HCT116 (cell line): ENCODE data around the gene SSR2. TPM values are rescaled to one million over a fixed set of nuclear protein-coding genes. Genes with fewer than 3 reads are reported as not detected.

Experiments used
- ATAC-seq: fragments of 200-7000 bp; cut with Tn5 transposase; 2 replicates; pipeline ENCODE4 v1.9.1; 2020; ENCODE audit warnings: mild to moderate bottlenecking, moderate library complexity
- BruUV-seq: library from RNA; stranded (reverse); fragments of 400-500 nt; replicated peaks from 2 replicates; lab custom pipeline; 2021; lab: Mats Ljungman, UMichigan
- CTCF ChIA-PET: fragments of 300-600 bp; sonication (Branson Sonifier 250); formaldehyde crosslinking; loops from one replicate; lab custom pipeline; 2021; ENCODE audit warnings: antibody characterized with exemption; lab: Charles Lee
- POLR2A ChIA-PET: fragments of 300-600, 350-600 bp; sonication (Branson Sonifier 250); formaldehyde crosslinking; loops from one replicate; lab custom pipeline; 2021; ENCODE audit warnings: antibody characterized with exemption; lab: Charles Lee
- RAD21 ChIA-PET, 2 experiments: fragments of 300-600 bp; sonication (Branson Sonifier 250); formaldehyde crosslinking; loops; one replicate each; lab custom pipeline; 2023; ENCODE audit warnings: low total read pairs in 2 of 2; ENCODE audit not compliant: uncharacterized antibody in 2 of 2, unreplicated experiment in 2 of 2, low non-redundant PET in 1 of 2; lab: Charles Lee
- DNase-seq: peaks from one replicate; pipeline ENCODE4 v3.0.0-alpha.2; 2010; ENCODE audit warnings: low read depth, low spot score
- H2AFZ ChIP-seq: fragments of 200-600 bp; shearing (Covaris generic), sonication (generic); 2 replicates; pipeline ENCODE4 v1.6.1; 2017; ENCODE audit warnings: low read depth, mixed run types, mixed read lengths, antibody characterized with exemption, low read length; ENCODE audit not compliant: poor library complexity, severe bottlenecking
- H3K27ac ChIP-seq: 2 replicates; pipeline ENCODE4 v1.5.1; 2012; ENCODE audit warnings: low read depth, low read length
- H3K27me3 ChIP-seq: fragments of 200-600 bp; sonication (generic); 2 replicates; pipeline ENCODE4 v1.6.1; 2016; ENCODE audit warnings: mixed run types, low read length, mixed read lengths; ENCODE audit not compliant: insufficient read depth
- H3K36me3 ChIP-seq, 2 experiments: fragments of 200-500 bp in 1 of 2; fragments of 200-600 bp in 1 of 2; sonication (Bioruptor generic) in 1 of 2; sonication (generic) in 1 of 2; 2 replicates each; pipeline versions ENCODE4 v1.5.1 to v1.6.1; 2014 to 2016; ENCODE audit warnings: low read length in 2 of 2, inconsistent platforms in 1 of 2, mixed read lengths in 1 of 2, mixed run types in 1 of 2; ENCODE audit not compliant: insufficient read depth in 2 of 2, control insufficient read depth in 1 of 2
- H3K4me1 ChIP-seq, 2 experiments: fragments of 200-600 bp in 1 of 2; sonication (generic) in 1 of 2; 2 replicates each; pipeline versions ENCODE4 v1.5.1 to v1.6.1; 2012 to 2017; ENCODE audit warnings: low read length in 2 of 2, inconsistent platforms in 1 of 2, mild to moderate bottlenecking in 1 of 2, mixed read lengths in 1 of 2, mixed run types in 1 of 2, moderate library complexity in 1 of 2; ENCODE audit not compliant: insufficient read depth in 2 of 2, control insufficient read depth in 1 of 2
- H3K4me2 ChIP-seq: fragments of 200-600 bp; sonication (generic); 2 replicates; pipeline ENCODE4 v1.6.1; 2017; ENCODE audit warnings: mixed run types, low read length, mixed read lengths
- H3K4me3 ChIP-seq, 2 experiments: fragments of 200-600 bp in 1 of 2; sonication (generic) in 1 of 2; replicated peaks in 1 of 2; 2 replicates each; pipeline ENCODE4 v1.5.1; 2011 to 2016; ENCODE audit warnings: low read length in 2 of 2, control low read depth in 1 of 2, low read depth in 1 of 2, mild to moderate bottlenecking in 1 of 2, mixed read lengths in 1 of 2, mixed run types in 1 of 2
- H3K79me2 ChIP-seq: fragments of 200-600 bp; sonication (generic); 2 replicates; pipeline ENCODE4 v1.6.1; 2017; ENCODE audit warnings: mild to moderate bottlenecking, mixed run types, low read length, moderate library complexity, mixed read lengths; ENCODE audit not compliant: insufficient read depth
- H3K9ac ChIP-seq: fragments of 200-600 bp; sonication (generic); 2 replicates; pipeline ENCODE4 v1.6.1; 2016; ENCODE audit warnings: low read length, mixed read lengths
- H3K9me2 ChIP-seq: fragments of 200-600 bp; sonication (generic), shearing (Covaris generic); 2 replicates; pipeline ENCODE4 v1.6.1; 2017; ENCODE audit warnings: mixed run types, mild to moderate bottlenecking, moderate library complexity; ENCODE audit not compliant: insufficient read depth
- H3K9me3 ChIP-seq, 2 experiments: fragments of 200-500 bp in 1 of 2; fragments of 200-600 bp in 1 of 2; sonication (Bioruptor generic) in 1 of 2; sonication (generic) in 1 of 2; 2 replicates each; pipeline ENCODE4 v1.6.1; 2014 to 2017; ENCODE audit warnings: low read length in 2 of 2, mixed read lengths in 2 of 2, inconsistent platforms in 1 of 2, low read depth in 1 of 2, mild to moderate bottlenecking in 1 of 2, mixed run types in 1 of 2, moderate library complexity in 1 of 2; ENCODE audit not compliant: control insufficient read depth in 1 of 2, insufficient read depth in 1 of 2
- H4K20me1 ChIP-seq: fragments of 200-600 bp; sonication (generic), shearing (Covaris generic); 2 replicates; pipeline ENCODE4 v1.6.1; 2017; ENCODE audit warnings: mixed run types, mild to moderate bottlenecking, moderate library complexity; ENCODE audit not compliant: insufficient read depth
- ATF3 ChIP-seq: IDR thresholded peaks from 2 replicates; pipeline ENCODE4 v1.6.1; 2012
- CEBPB ChIP-seq: IDR thresholded peaks from 2 replicates; pipeline ENCODE4 v1.6.1; 2012; ENCODE audit warnings: low read depth
- EGR1 ChIP-seq: IDR thresholded peaks from 2 replicates; pipeline ENCODE4 v1.6.1; 2012; ENCODE audit warnings: low read depth
- ELF1 ChIP-seq: IDR thresholded peaks from 2 replicates; pipeline ENCODE4 v1.6.1; 2012; ENCODE audit warnings: low read depth, borderline replicate concordance
- EZH2phosphoT487 ChIP-seq: fragments of 200-600 bp; IDR thresholded peaks from 2 replicates; pipeline ENCODE4 v1.6.1; 2018; ENCODE audit warnings: antibody characterized with exemption, borderline replicate concordance
- FOSL1 ChIP-seq: IDR thresholded peaks from 2 replicates; pipeline ENCODE4 v1.6.1; 2012; ENCODE audit warnings: low read depth
- POLR2A ChIP-seq: IDR thresholded peaks from 2 replicates; pipeline ENCODE4 v1.7.0; 2011; ENCODE audit warnings: borderline replicate concordance; ENCODE audit not compliant: insufficient read depth, insufficient read length; ENCODE audit errors: extremely low read depth
- SP1 ChIP-seq: IDR thresholded peaks from 2 replicates; pipeline ENCODE4 v1.6.1; 2012; ENCODE audit warnings: low read depth
- SRF ChIP-seq: IDR thresholded peaks from 2 replicates; pipeline ENCODE4 v1.6.1; 2012; ENCODE audit warnings: low read depth
- TCF7L2 ChIP-seq: IDR thresholded peaks from 2 replicates; pipeline ENCODE4 v1.7.0; 2011; ENCODE audit warnings: borderline replicate concordance, inconsistent platforms; ENCODE audit not compliant: insufficient read depth, insufficient read length; ENCODE audit errors: extremely low read depth
- ZBTB33 ChIP-seq: IDR thresholded peaks from 2 replicates; pipeline ENCODE4 v1.6.1; 2011; ENCODE audit warnings: mild to moderate bottlenecking, low read length, moderate library complexity; ENCODE audit not compliant: insufficient replicate concordance; ENCODE audit errors: extremely low read depth
- ZFX ChIP-seq: fragments of 450-650 bp; IDR thresholded peaks from 2 replicates; pipeline ENCODE4 v1.6.1; 2017
- ZNF274 ChIP-seq: fragments of 200-500 bp; sonication (Bioruptor generic); IDR thresholded peaks from 2 replicates; pipeline ENCODE4 v1.6.1; 2014; ENCODE audit warnings: mild to moderate bottlenecking, low read depth, low read length, inconsistent platforms
- intact Hi-C: fragments of 100-400 bp; cut with micrococcal nuclease; formaldehyde crosslinking; loops from 2 replicates; pipeline ENCODE4 v1.10.0; 2022
- total RNA-seq: library from RNA; stranded (reverse); gene quantifications from one replicate; pipeline ENCODE4 v1.2.1, GENCODE V29; 2021; ENCODE audit not compliant: unreplicated experiment

Gene SSR2
- total RNA-seq, 1 experiment from 2014 or later, result 153 TPM

GRCh38 chr1:156067262-156067661 lies 46.5 kb upstream of the SSR2 start:
- CTCF ChIA-PET, result interaction anchor here (1.4 kb wide), 1 partner anchor 129 kb away, joined by 31 read pairs; no protein-coding TSS in a partner anchor
- POLR2A ChIA-PET, result no interaction called here
- H3K4me2 ChIP-seq, result no peak overlapping the region
- intact Hi-C loops, result loop anchor here (10.0 kb wide), 1 partner anchor 62 kb away; no protein-coding TSS in a partner anchor
- TF ChIP-seq ZBTB33 (no peak), ELF1 (no peak)
- no peaks in the 10 kb centered on the region for H4K20me1 ChIP-seq
- no peak overlapping the region for H2AFZ ChIP-seq
- H3K79me2 ChIP-seq, result peaks cover 51% of the 10 kb centered on the region
- ATAC-seq (no peak), DNase-seq (no peak)
- H3K4me1 ChIP-seq, result peaks cover 0 to 8% of the 10 kb centered on the region in 2 experiments; a peak in 1 of 4 replicates
- H3K27me3 ChIP-seq, result no peaks in the 10 kb centered on the region
- H3K36me3 ChIP-seq, result peaks cover 25 to 36% of the 10 kb centered on the region in 2 experiments
- no TSS peak for BruUV-seq
- no peak overlapping the region for H3K9ac ChIP-seq
- H3K9me2 ChIP-seq, result no peaks in the 10 kb centered on the region
- H3K27ac ChIP-seq, result no peak overlapping the region
- RAD21 ChIA-PET, result interaction anchor here in 1 of 2 experiments (1.1 kb wide), 1 partner anchor 129 kb away, joined by 3 read pairs; no protein-coding TSS in a partner anchor
- H3K9me3 ChIP-seq, result no peaks in the 10 kb centered on the region
- no peak overlapping the region for H3K4me3 ChIP-seq

- Histone ChIP-seq H3K36me3 (peaks cover 21 to 28% of the 10 kb centered on the region in 2 experiments), H3K27me3 (no peaks in the 10 kb centered on the region), H3K9ac (no peak overlapping the region), H3K4me1 (peaks cover 0 to 12% of the 10 kb centered on the region in 2 experiments; a peak in 1 of 4 replicates), H3K9me2 (no peaks in the 10 kb centered on the region), H3K79me2 (peaks cover 63% of the 10 kb centered on the region), H3K9me3 (no peaks in the 10 kb centered on the region), H3K4me2 (no peak overlapping the region), H3K4me3 (no peak overlapping the region), H2AFZ (no peak overlapping the region), H4K20me1 (no peaks in the 10 kb centered on the region), H3K27ac (no peak overlapping the region)
- ChIA-PET POLR2A (interaction anchor here (1.0 kb wide), 1 partner anchor 12 kb away, joined by 4 read pairs; no protein-coding TSS in a partner anchor), CTCF (interaction anchor here (0.9 to 1.4 kb wide), 14 partner anchors 13 to 134 kb away, joined by 3 to 31 read pairs (median 6); partner anchors contain the start of genes LAMTOR2 and UBQLN4), RAD21 (interaction anchor here (0.7 to 1.6 kb wide), 4 partner anchors 40 to 125 kb away, joined by 3 to 5 read pairs (median 3); no protein-coding TSS in a partner anchor)
- DNase-seq (no peak), ATAC-seq (no peak)
- BruUV-seq, result no TSS peak
- TF ChIP-seq POLR2A (no peak), ZFX (no peak), CEBPB (no peak), EGR1 (no peak), EZH2phosphoT487 (no peak), SP1 (no peak), ATF3 (no peak), ZNF274 (no peak), ZBTB33 (no peak), SRF (no peak), FOSL1 (no peak), TCF7L2 (no peak)
- intact Hi-C loops, result loop anchor here (1.0 to 10.0 kb wide), 3 partner anchors 40 to 126 kb away; no protein-coding TSS in a partner anchor
Measured at GRCh38 chr1:156065871-156066270, 45.1 kb upstream of the SSR2 start.
